ENCODE results near the gene LOXHD1.

LOXHD1 gene

DNA sequence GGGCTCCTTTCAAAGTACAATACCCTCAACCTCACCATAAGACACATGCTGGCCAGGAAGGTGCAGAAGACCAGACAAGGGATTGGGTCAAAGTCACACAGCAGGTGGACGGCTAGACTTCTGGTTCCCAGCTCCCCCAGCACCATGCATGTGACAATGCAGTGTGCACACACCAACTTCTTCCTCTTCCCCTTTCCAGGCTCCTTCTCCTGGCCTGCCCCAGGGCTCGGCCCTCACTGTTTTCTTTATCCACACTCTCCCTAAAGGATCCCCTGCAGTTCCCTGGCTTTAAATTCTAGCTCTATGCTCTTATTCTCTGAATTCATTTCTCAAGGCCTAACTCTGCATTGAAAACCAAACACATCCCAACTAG lies 82.3 kb downstream of the LOXHD1 start:
- TF ChIP-seq GABPA (IDR thresholded peaks at IDR 0.05; ENCODE audit: low read depth) = no peak
- TF ChIP-seq SPI1 (IDR thresholded peaks at IDR 0.05; ENCODE audit: borderline replicate concordance, low read depth) = peak; percentile 77
- TF ChIP-seq, protein P1, sequence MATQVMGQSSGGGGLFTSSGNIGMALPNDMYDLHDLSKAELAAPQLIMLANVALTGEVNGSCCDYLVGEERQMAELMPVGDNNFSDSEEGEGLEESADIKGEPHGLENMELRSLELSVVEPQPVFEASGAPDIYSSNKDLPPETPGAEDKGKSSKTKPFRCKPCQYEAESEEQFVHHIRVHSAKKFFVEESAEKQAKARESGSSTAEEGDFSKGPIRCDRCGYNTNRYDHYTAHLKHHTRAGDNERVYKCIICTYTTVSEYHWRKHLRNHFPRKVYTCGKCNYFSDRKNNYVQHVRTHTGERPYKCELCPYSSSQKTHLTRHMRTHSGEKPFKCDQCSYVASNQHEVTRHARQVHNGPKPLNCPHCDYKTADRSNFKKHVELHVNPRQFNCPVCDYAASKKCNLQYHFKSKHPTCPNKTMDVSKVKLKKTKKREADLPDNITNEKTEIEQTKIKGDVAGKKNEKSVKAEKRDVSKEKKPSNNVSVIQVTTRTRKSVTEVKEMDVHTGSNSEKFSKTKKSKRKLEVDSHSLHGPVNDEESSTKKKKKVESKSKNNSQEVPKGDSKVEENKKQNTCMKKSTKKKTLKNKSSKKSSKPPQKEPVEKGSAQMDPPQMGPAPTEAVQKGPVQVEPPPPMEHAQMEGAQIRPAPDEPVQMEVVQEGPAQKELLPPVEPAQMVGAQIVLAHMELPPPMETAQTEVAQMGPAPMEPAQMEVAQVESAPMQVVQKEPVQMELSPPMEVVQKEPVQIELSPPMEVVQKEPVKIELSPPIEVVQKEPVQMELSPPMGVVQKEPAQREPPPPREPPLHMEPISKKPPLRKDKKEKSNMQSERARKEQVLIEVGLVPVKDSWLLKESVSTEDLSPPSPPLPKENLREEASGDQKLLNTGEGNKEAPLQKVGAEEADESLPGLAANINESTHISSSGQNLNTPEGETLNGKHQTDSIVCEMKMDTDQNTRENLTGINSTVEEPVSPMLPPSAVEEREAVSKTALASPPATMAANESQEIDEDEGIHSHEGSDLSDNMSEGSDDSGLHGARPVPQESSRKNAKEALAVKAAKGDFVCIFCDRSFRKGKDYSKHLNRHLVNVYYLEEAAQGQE (IDR thresholded peaks at IDR 0.05; ENCODE audit: insufficient replicate concordance, low read depth) = no peak
- no peak overlapping the region for H3K27ac ChIP-seq (replicated peaks)
- H3K4me3 ChIP-seq (replicated peaks; ENCODE audit: insufficient read depth, low read length) = no peak overlapping the region
- H3K27me3 ChIP-seq (ENCODE audit: insufficient read depth, poor library complexity, severe bottlenecking) = no peaks in the 10 kb centered on the region
- peak; percentile 16 to 40 for DNase-seq (ENCODE audit: low read depth in 1 of 2, low spot score in 1 of 2)

DNA sequence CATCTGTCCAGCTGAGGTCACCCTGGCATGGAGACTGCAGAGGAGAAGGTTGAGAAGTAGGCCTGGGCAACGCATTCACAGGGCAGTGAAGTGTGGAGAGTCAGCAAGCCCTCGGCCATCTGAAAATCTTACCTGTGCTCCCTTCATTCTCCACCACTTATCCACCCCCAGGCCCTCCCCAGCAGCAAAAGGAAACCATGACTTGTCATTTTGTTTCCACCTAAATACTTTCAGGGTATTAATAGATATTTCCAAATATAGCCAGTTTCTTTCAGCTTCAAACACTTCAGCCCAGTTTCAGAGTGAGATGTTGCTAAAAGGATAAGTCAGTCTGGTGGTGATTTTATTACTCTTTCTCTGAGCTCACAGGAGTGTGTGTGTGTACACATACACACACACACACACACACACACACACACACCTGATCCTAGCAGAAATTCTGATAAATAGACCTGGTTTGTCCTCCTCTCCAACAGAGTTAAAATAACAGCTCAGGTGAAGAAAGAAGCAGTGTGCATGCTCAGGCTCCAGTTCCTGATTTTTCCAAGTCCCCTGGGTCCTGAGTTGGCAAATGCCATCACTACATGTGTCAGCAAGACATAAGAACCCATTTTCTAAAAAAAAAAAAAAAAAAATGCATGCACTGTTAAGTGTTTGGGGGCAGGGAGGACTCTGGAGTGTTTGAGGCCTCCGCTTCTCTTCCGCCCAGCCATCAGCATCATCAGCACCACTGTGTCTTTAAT lies 82.8 kb downstream of the LOXHD1 start:
- DNase-seq (ENCODE audit: low read depth in 1 of 2, low spot score in 1 of 2) = no peak
- H3K27me3 ChIP-seq (ENCODE audit: insufficient read depth, poor library complexity, severe bottlenecking) = peaks cover 2% of the 10 kb centered on the region
- TF ChIP-seq, protein P2, sequence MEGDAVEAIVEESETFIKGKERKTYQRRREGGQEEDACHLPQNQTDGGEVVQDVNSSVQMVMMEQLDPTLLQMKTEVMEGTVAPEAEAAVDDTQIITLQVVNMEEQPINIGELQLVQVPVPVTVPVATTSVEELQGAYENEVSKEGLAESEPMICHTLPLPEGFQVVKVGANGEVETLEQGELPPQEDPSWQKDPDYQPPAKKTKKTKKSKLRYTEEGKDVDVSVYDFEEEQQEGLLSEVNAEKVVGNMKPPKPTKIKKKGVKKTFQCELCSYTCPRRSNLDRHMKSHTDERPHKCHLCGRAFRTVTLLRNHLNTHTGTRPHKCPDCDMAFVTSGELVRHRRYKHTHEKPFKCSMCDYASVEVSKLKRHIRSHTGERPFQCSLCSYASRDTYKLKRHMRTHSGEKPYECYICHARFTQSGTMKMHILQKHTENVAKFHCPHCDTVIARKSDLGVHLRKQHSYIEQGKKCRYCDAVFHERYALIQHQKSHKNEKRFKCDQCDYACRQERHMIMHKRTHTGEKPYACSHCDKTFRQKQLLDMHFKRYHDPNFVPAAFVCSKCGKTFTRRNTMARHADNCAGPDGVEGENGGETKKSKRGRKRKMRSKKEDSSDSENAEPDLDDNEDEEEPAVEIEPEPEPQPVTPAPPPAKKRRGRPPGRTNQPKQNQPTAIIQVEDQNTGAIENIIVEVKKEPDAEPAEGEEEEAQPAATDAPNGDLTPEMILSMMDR (IDR thresholded peaks at IDR 0.05; ENCODE audit: insufficient read depth, low read length) = no peak
- no peak for TF ChIP-seq POLR2AphosphoS5 (IDR thresholded peaks at IDR 0.05; ENCODE audit: low read depth)
- TF ChIP-seq SPI1 (IDR thresholded peaks at IDR 0.05; ENCODE audit: borderline replicate concordance, low read depth) = no peak
- TF ChIP-seq GABPA (IDR thresholded peaks at IDR 0.05; ENCODE audit: low read depth) = no peak
- TF ChIP-seq, protein P1 (IDR thresholded peaks at IDR 0.05; ENCODE audit: insufficient replicate concordance, low read depth) = no peak
- no peak overlapping the region for H3K27ac ChIP-seq (replicated peaks)
- no peak overlapping the region for H3K4me3 ChIP-seq (replicated peaks; ENCODE audit: insufficient read depth, low read length)

- DNase-seq (ENCODE audit: low read depth in 1 of 2, low spot score in 1 of 2) = no peak
- Histone ChIP-seq H3K27me3 (ENCODE audit: insufficient read depth, poor library complexity, severe bottlenecking) (peaks cover 7% of the 10 kb centered on the region), H3K4me3 (replicated peaks; ENCODE audit: insufficient read depth, low read length) (no peak overlapping the region), H3K27ac (replicated peaks) (no peak overlapping the region)
- no peak for TF ChIP-seq POLR2AphosphoS5 (IDR thresholded peaks at IDR 0.05; ENCODE audit: low read depth)
- TF ChIP-seq, protein P2 (IDR thresholded peaks at IDR 0.05; ENCODE audit: insufficient read depth, low read length) = no peak
- TF ChIP-seq SPI1 (IDR thresholded peaks at IDR 0.05; ENCODE audit: borderline replicate concordance, low read depth) = no peak
- TF ChIP-seq, protein P1 (IDR thresholded peaks at IDR 0.05; ENCODE audit: insufficient replicate concordance, low read depth) = no peak
- no peak for TF ChIP-seq GABPA (IDR thresholded peaks at IDR 0.05; ENCODE audit: low read depth)
Measured at GRCh38 chr18:46573156-46573555, 83.9 kb downstream of the LOXHD1 start.
